ENCODE results near the gene PATZ1. TPM values are rescaled to one million over a fixed set of nuclear protein-coding genes. Genes with fewer than 3 reads are reported as not detected.
A peak's percentile ranks its signal among the peaks of the same experiment; 100 is the strongest.

The PATZ1 gene
- total RNA-seq, 4 donors from 2014 or later = 3.6 to 12.2 (median 8.7) TPM

- TF ChIP-seq POLR2A (IDR thresholded peaks at IDR 0.05) (no peak), EP300 (IDR thresholded peaks at IDR 0.05; ENCODE audit: low read depth) (no peak), POLR2AphosphoS5 (IDR thresholded peaks at IDR 0.05) (peak in 1 of 3 donors; percentile 27)
- TF ChIP-seq, protein P1, sequence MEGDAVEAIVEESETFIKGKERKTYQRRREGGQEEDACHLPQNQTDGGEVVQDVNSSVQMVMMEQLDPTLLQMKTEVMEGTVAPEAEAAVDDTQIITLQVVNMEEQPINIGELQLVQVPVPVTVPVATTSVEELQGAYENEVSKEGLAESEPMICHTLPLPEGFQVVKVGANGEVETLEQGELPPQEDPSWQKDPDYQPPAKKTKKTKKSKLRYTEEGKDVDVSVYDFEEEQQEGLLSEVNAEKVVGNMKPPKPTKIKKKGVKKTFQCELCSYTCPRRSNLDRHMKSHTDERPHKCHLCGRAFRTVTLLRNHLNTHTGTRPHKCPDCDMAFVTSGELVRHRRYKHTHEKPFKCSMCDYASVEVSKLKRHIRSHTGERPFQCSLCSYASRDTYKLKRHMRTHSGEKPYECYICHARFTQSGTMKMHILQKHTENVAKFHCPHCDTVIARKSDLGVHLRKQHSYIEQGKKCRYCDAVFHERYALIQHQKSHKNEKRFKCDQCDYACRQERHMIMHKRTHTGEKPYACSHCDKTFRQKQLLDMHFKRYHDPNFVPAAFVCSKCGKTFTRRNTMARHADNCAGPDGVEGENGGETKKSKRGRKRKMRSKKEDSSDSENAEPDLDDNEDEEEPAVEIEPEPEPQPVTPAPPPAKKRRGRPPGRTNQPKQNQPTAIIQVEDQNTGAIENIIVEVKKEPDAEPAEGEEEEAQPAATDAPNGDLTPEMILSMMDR (IDR thresholded peaks at IDR 0.05) = no peak
- Histone ChIP-seq H3K36me3 (peaks cover 0 to 40% (median 13%) of the 10 kb centered on the region in 4 donors), H3K27ac (peak overlapping the region; percentile 95 to 99 (median 98)), H3K4me1 (peaks cover 9 to 63% (median 13%) of the 10 kb centered on the region in 4 donors), H3K9me3 (no peaks in the 10 kb centered on the region), H3K27me3 (no peaks in the 10 kb centered on the region), H3K4me3 (no peak overlapping the region)
- in situ Hi-C loops (cut with MboI; ENCODE audit: low pct_ligation_motif_present in 1 of 4, low pct_unique_long_range_greater_than_20kb in 1 of 4, low sequenced_read_pairs in 3 of 4) (no loop called here), intact Hi-C loops (cut with DNase I; ENCODE audit: low total_unique reads) (no loop called here)
- WGBS, 2 donors (ENCODE audit: low coverage in 1 of 2) = 0 to 24% methylated on average over 2 to 3 of the region's 3 CpGs
- no peak for DNase-seq
Measured at GRCh38 chr22:31284281-31285155, 61.6 kb downstream of the PATZ1 start.

GRCh38 chr22:31282748-31283468 is 63.2 kb downstream of the PATZ1 start:
- in situ Hi-C loops (cut with MboI; ENCODE audit: low pct_ligation_motif_present in 1 of 4, low pct_unique_long_range_greater_than_20kb in 1 of 4, low sequenced_read_pairs in 3 of 4) (no loop called here), intact Hi-C loops (cut with DNase I; ENCODE audit: low total_unique reads) (no loop called here)
- Histone ChIP-seq H3K27me3 (no peaks in the 10 kb centered on the region), H3K36me3 (peaks cover 0 to 44% (median 13%) of the 10 kb centered on the region in 4 donors), H3K4me3 (no peak overlapping the region), H3K9me3 (no peaks in the 10 kb centered on the region), H3K4me1 (peaks cover 0 to 47% (median 4%) of the 10 kb centered on the region in 4 donors), H3K27ac (peak overlapping the region in 3 of 4 donors; percentile 10 to 51 (median 26))
- 74% methylated on average over 8 of the region's 8 CpGs; no CpG with 5 or more reads in 1 of the 2 donors for WGBS, 2 donors (ENCODE audit: low coverage in 1 of 2)
- DNase-seq = no peak
- no peak for TF ChIP-seq POLR2A (IDR thresholded peaks at IDR 0.05)
- TF ChIP-seq POLR2AphosphoS5 (IDR thresholded peaks at IDR 0.05) = peak in 1 of 3 donors; percentile 9

GRCh38 chr22:31281733-31282132 is 64.4 kb downstream of the PATZ1 start:
- no peaks in the 10 kb centered on the region for H3K9me3 ChIP-seq
- H3K27ac ChIP-seq = peak overlapping the region in 2 of 4 donors; percentile 10 to 51
- 58% methylated on average over 4 of the region's 4 CpGs; no CpG with 5 or more reads in 1 of the 2 donors for WGBS, 2 donors (ENCODE audit: low coverage in 1 of 2)
- no peak overlapping the region for H3K4me3 ChIP-seq
- H3K36me3 ChIP-seq = peaks cover 0 to 54% (median 16%) of the 10 kb centered on the region in 4 donors
- TF ChIP-seq POLR2AphosphoS5 (IDR thresholded peaks at IDR 0.05) = no peak
- TF ChIP-seq EP300 (IDR thresholded peaks at IDR 0.05; ENCODE audit: low read depth) = no peak
- no peak for TF ChIP-seq POLR2A (IDR thresholded peaks at IDR 0.05)
- TF ChIP-seq, protein P1 (IDR thresholded peaks at IDR 0.05) = no peak
- no peaks in the 10 kb centered on the region for H3K27me3 ChIP-seq
- intact Hi-C loops (cut with DNase I; ENCODE audit: low total_unique reads) (no loop called here), in situ Hi-C loops (cut with MboI; ENCODE audit: low pct_ligation_motif_present in 1 of 4, low pct_unique_long_range_greater_than_20kb in 1 of 4, low sequenced_read_pairs in 3 of 4) (no loop called here)
- peaks cover 0 to 36% (median 4%) of the 10 kb centered on the region in 4 donors for H3K4me1 ChIP-seq
- no peak for DNase-seq

- intact Hi-C loops (cut with DNase I; ENCODE audit: low total_unique reads) = no loop called here
- H3K27ac ChIP-seq = peak overlapping the region in 2 of 4 donors; percentile 56 to 60
- in situ Hi-C loops (cut with MboI; ENCODE audit: low pct_ligation_motif_present in 1 of 4, low pct_unique_long_range_greater_than_20kb in 1 of 4, low sequenced_read_pairs in 3 of 4) = no loop called here
- H3K9me3 ChIP-seq = no peaks in the 10 kb centered on the region
- peak in 1 of 3 donors; percentile 35 for TF ChIP-seq POLR2AphosphoS5 (IDR thresholded peaks at IDR 0.05)
- no peak for TF ChIP-seq POLR2A (IDR thresholded peaks at IDR 0.05)
- H3K4me3 ChIP-seq = no peak overlapping the region
- peaks cover 0 to 19% (median 2%) of the 10 kb centered on the region in 4 donors for H3K4me1 ChIP-seq
- DNase-seq = no peak
- no peaks in the 10 kb centered on the region for H3K27me3 ChIP-seq
- peaks cover 0 to 59% (median 21%) of the 10 kb centered on the region in 4 donors for H3K36me3 ChIP-seq
Measured at GRCh38 chr22:31279821-31280505, 66.2 kb downstream of the PATZ1 start.

Data from transverse colon (tissue), 4 donors.